Mesenchymal stem cell (in vitro differentiated cells and primary cell): Measurements from ENCODE around the gene LIG1.
A peak's percentile ranks its signal among the peaks of the same experiment; 100 is the strongest.

ENCODE experiments used
- DNase-seq: peaks from one replicate; pipeline ENCODE4 v3.0.0-alpha.2; 2013
- H2AFZ ChIP-seq: one replicate; pipeline ENCODE4 v1.6.1; 2013; ENCODE audit warnings: low read depth, mild to moderate bottlenecking, control low read depth, inconsistent platforms, low read length, moderate library complexity
- H2AK5ac ChIP-seq: 2 replicates; pipeline ENCODE4 v1.6.1; 2013; ENCODE audit warnings: low read length, moderate library complexity, mild to moderate bottlenecking, inconsistent platforms; ENCODE audit not compliant: severe bottlenecking
- H2BK120ac ChIP-seq: one replicate; pipeline ENCODE4 v1.6.1; 2013; ENCODE audit warnings: low read depth, mild to moderate bottlenecking, inconsistent platforms, low read length, moderate library complexity
- H2BK12ac ChIP-seq, 2 experiments: one replicate each; pipeline ENCODE4 v1.6.1; 2013; ENCODE audit warnings: inconsistent platforms in 2 of 2, low read length in 2 of 2, mild to moderate bottlenecking in 2 of 2, moderate library complexity in 2 of 2, control low read depth in 1 of 2
- H2BK15ac ChIP-seq: one replicate; pipeline ENCODE4 v1.6.1; 2013; ENCODE audit warnings: mild to moderate bottlenecking, low read depth, inconsistent platforms; ENCODE audit not compliant: poor library complexity, severe bottlenecking
- H2BK5ac ChIP-seq: 2 replicates; pipeline ENCODE4 v1.6.1; 2013; ENCODE audit warnings: low read depth, mild to moderate bottlenecking, low read length, control low read depth, inconsistent platforms; ENCODE audit not compliant: poor library complexity, severe bottlenecking
- H3K14ac ChIP-seq, 2 experiments: one replicate each; pipeline ENCODE4 v1.6.1; 2013; ENCODE audit warnings: inconsistent platforms in 2 of 2, low read length in 2 of 2, control low read depth in 1 of 2, mild to moderate bottlenecking in 1 of 2, moderate library complexity in 1 of 2
- H3K18ac ChIP-seq, 2 experiments: one replicate each; pipeline ENCODE4 v1.6.1; 2013; ENCODE audit warnings: inconsistent platforms in 2 of 2, low read length in 2 of 2, control low read depth in 1 of 2, low read depth in 1 of 2, mild to moderate bottlenecking in 1 of 2
- H3K23ac ChIP-seq, 2 experiments: one replicate each; pipeline ENCODE4 v1.6.1; 2013; ENCODE audit warnings: inconsistent platforms in 2 of 2, low read length in 2 of 2, mild to moderate bottlenecking in 2 of 2, moderate library complexity in 2 of 2, control low read depth in 1 of 2
- H3K27ac ChIP-seq: 2 replicates; pipeline ENCODE4 v1.5.1; 2013; ENCODE audit warnings: mild to moderate bottlenecking, moderate library complexity, low read length, control low read depth, inconsistent platforms; ENCODE audit not compliant: poor library complexity, severe bottlenecking
- H3K27me3 ChIP-seq, 2 experiments: 2 replicates each; pipeline versions ENCODE4 v1.6.1 to v1.7.0; 2013; ENCODE audit warnings: low read length in 2 of 2, mild to moderate bottlenecking in 2 of 2, moderate library complexity in 2 of 2, control low read depth in 1 of 2, inconsistent platforms in 1 of 2; ENCODE audit not compliant: control insufficient read depth in 1 of 2, insufficient read depth in 1 of 2
- H3K36me3 ChIP-seq, 2 experiments: 2 replicates each; pipeline versions ENCODE4 v1.6.1 to v1.7.0; 2013; ENCODE audit warnings: low read length in 2 of 2, control low read depth in 1 of 2, inconsistent platforms in 1 of 2, low read depth in 1 of 2, mild to moderate bottlenecking in 1 of 2; ENCODE audit not compliant: insufficient read depth in 2 of 2, control insufficient read depth in 1 of 2
- H3K4ac ChIP-seq, 2 experiments: one replicate each; pipeline ENCODE4 v1.6.1; 2013; ENCODE audit warnings: inconsistent platforms in 2 of 2, low read length in 2 of 2, mild to moderate bottlenecking in 2 of 2, moderate library complexity in 2 of 2, control low read depth in 1 of 2, low read depth in 1 of 2
- H3K4me1 ChIP-seq: 2 replicates; pipeline ENCODE4 v1.6.1; 2013; ENCODE audit warnings: low read depth, low read length, control low read depth; ENCODE audit not compliant: control insufficient read depth, insufficient read depth
- H3K4me2 ChIP-seq: 2 replicates; pipeline ENCODE4 v1.6.1; 2013; ENCODE audit warnings: low read length, mild to moderate bottlenecking, inconsistent platforms; ENCODE audit not compliant: poor library complexity, severe bottlenecking
- H3K4me3 ChIP-seq, 2 experiments: 2 replicates each; pipeline versions ENCODE4 v1.5.1 to v1.7.0; 2013; ENCODE audit warnings: low read length in 2 of 2, mild to moderate bottlenecking in 2 of 2, control low read depth in 1 of 2, low read depth in 1 of 2; ENCODE audit not compliant: insufficient read depth in 1 of 2
- H3K79me1 ChIP-seq: replicated peaks from 2 replicates; pipeline ENCODE4 v1.6.1; 2013; ENCODE audit warnings: mild to moderate bottlenecking, control low read depth, low read length, inconsistent platforms; ENCODE audit not compliant: poor library complexity, severe bottlenecking
- H3K9ac ChIP-seq: 2 replicates; pipeline ENCODE4 v1.7.0; 2013; ENCODE audit warnings: mild to moderate bottlenecking, low read length, moderate library complexity
- H3K9me3 ChIP-seq: 2 replicates; pipeline ENCODE4 v1.7.0; 2013; ENCODE audit warnings: mild to moderate bottlenecking, low read length; ENCODE audit not compliant: control insufficient read depth
- H4K8ac ChIP-seq: one replicate; pipeline ENCODE4 v1.6.1; 2013; ENCODE audit warnings: inconsistent platforms, mild to moderate bottlenecking, low read length, moderate library complexity
- H4K91ac ChIP-seq: one replicate; pipeline ENCODE4 v1.6.1; 2013; ENCODE audit warnings: mild to moderate bottlenecking, low read length, inconsistent platforms
- WGBS: methylation state at CpG from one replicate; pipeline ENCODE4 v1.1.7; 2013; ENCODE audit warnings: mixed read lengths; 5-methylcytosine and 5-hydroxymethylcytosine counted together

Gene LIG1

GRCh38 chr19:48123907-48124651 lies 46.1 kb downstream of the LIG1 start:
- Histone ChIP-seq H2AFZ (no peak overlapping the region), H3K4me3 (no peak overlapping the region), H3K4me2 (no peak overlapping the region), H2BK12ac (no peak overlapping the region), H3K27me3 (no peaks in the 10 kb centered on the region), H4K8ac (no peak overlapping the region), H2AK5ac (no peak overlapping the region), H3K14ac (peak overlapping the region in 1 of 2 experiments; percentile 11), H3K9ac (peak overlapping the region; percentile 21), H3K18ac (no peak overlapping the region), H3K79me1 (no peaks in the 10 kb centered on the region), H2BK15ac (no peak overlapping the region), H2BK5ac (no peak overlapping the region), H3K36me3 (peaks cover 23 to 45% of the 10 kb centered on the region in 2 experiments), H2BK120ac (no peak overlapping the region), H3K23ac (no peak overlapping the region), H3K27ac (no peak overlapping the region), H3K9me3 (no peaks in the 10 kb centered on the region), H4K91ac (no peak overlapping the region), H3K4ac (no peak overlapping the region), H3K4me1 (peaks cover 4% of the 10 kb centered on the region)
- DNase-seq: no peak
- 79% methylated on average over 11 of the region's 12 CpGs for WGBS

- 96% methylated on average over 14 of the region's 14 CpGs for WGBS
- Histone ChIP-seq H3K79me1 (no peaks in the 10 kb centered on the region), H3K4ac (no peak overlapping the region)
These were observed 47.7 kb downstream of the LIG1 start for GRCh38 chr19:48122421-48122820.

GRCh38 chr19:48121909-48122371 lies 48.2 kb downstream of the LIG1 start:
- Histone ChIP-seq H4K8ac (no peak overlapping the region), H3K9me3 (no peaks in the 10 kb centered on the region), H3K4me2 (no peak overlapping the region), H3K23ac (no peak overlapping the region), H3K36me3 (peaks cover 21 to 40% of the 10 kb centered on the region in 2 experiments), H3K9ac (no peak overlapping the region), H3K4ac (no peak overlapping the region), H3K79me1 (no peaks in the 10 kb centered on the region), H2AK5ac (no peak overlapping the region), H3K4me3 (no peak overlapping the region), H3K4me1 (peaks cover 4% of the 10 kb centered on the region), H2BK15ac (no peak overlapping the region), H3K18ac (no peak overlapping the region), H2AFZ (no peak overlapping the region), H2BK12ac (no peak overlapping the region), H3K27ac (no peak overlapping the region), H2BK5ac (no peak overlapping the region), H2BK120ac (no peak overlapping the region), H4K91ac (no peak overlapping the region), H3K14ac (no peak overlapping the region), H3K27me3 (no peaks in the 10 kb centered on the region)
- no peak for DNase-seq
- WGBS: 69% methylated on average over 10 of the region's 10 CpGs

More at GRCh38 chr19:48122421-48122820, 47.7 kb downstream of the LIG1 start:
- H3K27me3 ChIP-seq: no peaks in the 10 kb centered on the region
- no peak overlapping the region for H3K4me3 ChIP-seq
- no peak overlapping the region for H2BK5ac ChIP-seq
- no peak overlapping the region for H3K18ac ChIP-seq
- H2BK120ac ChIP-seq: no peak overlapping the region
- no peak overlapping the region for H2AK5ac ChIP-seq
- no peak overlapping the region for H2AFZ ChIP-seq
- H3K4me1 ChIP-seq: peaks cover 4% of the 10 kb centered on the region
- H3K9ac ChIP-seq: no peak overlapping the region
- no peak overlapping the region for H3K14ac ChIP-seq
- H4K8ac ChIP-seq: no peak overlapping the region
- H2BK12ac ChIP-seq: no peak overlapping the region
- H2BK15ac ChIP-seq: no peak overlapping the region
- peaks cover 26 to 43% of the 10 kb centered on the region in 2 experiments for H3K36me3 ChIP-seq
- H3K4me2 ChIP-seq: no peak overlapping the region
- H4K91ac ChIP-seq: no peak overlapping the region
- no peaks in the 10 kb centered on the region for H3K9me3 ChIP-seq
- no peak overlapping the region for H3K27ac ChIP-seq
- DNase-seq: no peak
- no peak overlapping the region for H3K23ac ChIP-seq

- Histone ChIP-seq H3K23ac (no peak overlapping the region), H2BK12ac (no peak overlapping the region), H3K9ac (no peak overlapping the region), H3K4ac (no peak overlapping the region), H3K27ac (no peak overlapping the region), H2AK5ac (no peak overlapping the region), H4K91ac (no peak overlapping the region), H3K18ac (no peak overlapping the region), H3K14ac (no peak overlapping the region), H3K27me3 (no peaks in the 10 kb centered on the region), H3K9me3 (no peaks in the 10 kb centered on the region), H2AFZ (no peak overlapping the region), H4K8ac (no peak overlapping the region), H2BK5ac (no peak overlapping the region), H2BK120ac (no peak overlapping the region), H3K4me2 (no peak overlapping the region), H3K4me3 (no peak overlapping the region), H3K4me1 (peaks cover 4% of the 10 kb centered on the region), H3K79me1 (no peaks in the 10 kb centered on the region), H2BK15ac (no peak overlapping the region), H3K36me3 (peaks cover 19 to 38% of the 10 kb centered on the region in 2 experiments)
- 96% methylated on average over 14 of the region's 14 CpGs for WGBS
- no peak for DNase-seq
These were observed 49.1 kb downstream of the LIG1 start for GRCh38 chr19:48121066-48121465.
